ENCODE measurements around the gene PP2D1.

DNA sequence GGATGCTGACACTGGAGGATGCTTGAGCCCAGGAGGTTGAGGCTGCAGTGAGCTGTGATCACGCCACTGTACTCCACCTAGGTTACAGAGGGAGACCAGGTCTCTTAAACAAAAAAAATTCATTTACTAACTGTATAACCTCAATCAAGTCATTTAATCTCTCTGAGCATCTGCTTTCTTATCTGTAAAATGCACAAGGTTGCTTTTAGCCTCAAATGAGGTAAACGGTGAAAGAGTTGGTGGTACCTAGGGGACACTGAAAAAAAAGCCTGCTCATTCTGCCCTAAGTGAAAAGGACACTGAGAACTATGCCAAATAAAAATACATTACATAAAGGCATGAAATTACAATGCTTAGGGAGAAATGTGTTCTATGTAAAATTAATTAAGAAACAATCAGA is 3.4 kb downstream of the PP2D1 start:
- TF ChIP-seq, protein P1, sequence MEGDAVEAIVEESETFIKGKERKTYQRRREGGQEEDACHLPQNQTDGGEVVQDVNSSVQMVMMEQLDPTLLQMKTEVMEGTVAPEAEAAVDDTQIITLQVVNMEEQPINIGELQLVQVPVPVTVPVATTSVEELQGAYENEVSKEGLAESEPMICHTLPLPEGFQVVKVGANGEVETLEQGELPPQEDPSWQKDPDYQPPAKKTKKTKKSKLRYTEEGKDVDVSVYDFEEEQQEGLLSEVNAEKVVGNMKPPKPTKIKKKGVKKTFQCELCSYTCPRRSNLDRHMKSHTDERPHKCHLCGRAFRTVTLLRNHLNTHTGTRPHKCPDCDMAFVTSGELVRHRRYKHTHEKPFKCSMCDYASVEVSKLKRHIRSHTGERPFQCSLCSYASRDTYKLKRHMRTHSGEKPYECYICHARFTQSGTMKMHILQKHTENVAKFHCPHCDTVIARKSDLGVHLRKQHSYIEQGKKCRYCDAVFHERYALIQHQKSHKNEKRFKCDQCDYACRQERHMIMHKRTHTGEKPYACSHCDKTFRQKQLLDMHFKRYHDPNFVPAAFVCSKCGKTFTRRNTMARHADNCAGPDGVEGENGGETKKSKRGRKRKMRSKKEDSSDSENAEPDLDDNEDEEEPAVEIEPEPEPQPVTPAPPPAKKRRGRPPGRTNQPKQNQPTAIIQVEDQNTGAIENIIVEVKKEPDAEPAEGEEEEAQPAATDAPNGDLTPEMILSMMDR (IDR thresholded peaks at IDR 0.05), result no peak
- TF ChIP-seq POLR2A (IDR thresholded peaks at IDR 0.05), result no peak

Measured in thyroid gland (tissue), 4 donors.